Body of pancreas (tissue), 4 donors: Measurements from ENCODE around the gene AGBL4.

Experiments
- CTCF ChIP-seq, 7 experiments: fragments of 450-650 bp in 4 of 7; fragments of 200-600 bp in 3 of 7; sonication (generic) in 3 of 7; IDR thresholded peaks; one replicate each; pipeline ENCODE4 v1.5.1; 2016 to 2019; ENCODE audit warnings: antibody characterized with exemption in 7 of 7
- POLR2A ChIP-seq, 3 donors: fragments of 450-650 bp; IDR thresholded peaks; one replicate each; pipeline ENCODE4 v1.6.1; 2016; ENCODE audit warnings: antibody characterized with exemption in 3 of 3, mild to moderate bottlenecking in 2 of 3

GRCh38 chr1:48999321-48999720, 1024.4 kb downstream of the AGBL4 start:
- TF ChIP-seq CTCF (IDR thresholded peaks at IDR 0.05) (no peak), POLR2A (IDR thresholded peaks at IDR 0.05) (no peak)
